ENCODE results near the gene ADGRL1. TPM values are rescaled to one million over a fixed set of nuclear protein-coding genes. Genes with fewer than 3 reads are reported as not detected.
"Not testable (repeated sequence)": the region's sequence is repeated elsewhere in the genome, so short reads cannot be mapped to it uniquely, and the experiment has no call there.

Gene ADGRL1
- total and polyA plus RNA-seq, 2 donors = 3.6 to 8.4 TPM

- Histone ChIP-seq H3K4me1 (ENCODE audit: control insufficient read depth in 2 of 2, insufficient read depth in 2 of 2, low read length in 2 of 2) (peaks cover 3 to 24% of the 10 kb centered on the region in 2 donors), H3K9me3 (ENCODE audit: control insufficient read depth in 2 of 2, insufficient read depth in 1 of 2, low read length in 1 of 2) (no peaks in the 10 kb centered on the region), H3K4me3 (ENCODE audit: low read length in 2 of 2) (peak overlapping the region; percentile 53 to 58), H3K36me3 (ENCODE audit: control insufficient read depth in 2 of 2, insufficient read depth in 2 of 2, low read length in 1 of 2) (no peaks in the 10 kb centered on the region), H3K27ac (ENCODE audit: low read depth in 1 of 2, low read length in 1 of 2) (peak overlapping the region; percentile 36 to 60), H3K27me3 (ENCODE audit: control insufficient read depth in 2 of 2, insufficient read depth in 1 of 2, low read length in 1 of 2) (peaks cover 0 to 14% of the 10 kb centered on the region in 2 donors)
- DNase-seq (ENCODE audit: low read depth in 6 of 9, low spot score in 9 of 9) = peak in 5 of 9 donors; percentile 26 to 68 (median 31)
- 2% methylated on average over 20 of the region's 20 CpGs for WGBS
Observed at GRCh38 chr19:14248578-14249011, 42.6 kb upstream of the ADGRL1 start.

GRCh38 chr19:14247548-14248471 lies 41.8 kb upstream of the ADGRL1 start:
- not testable (repeated sequence) for H3K9me3 ChIP-seq (ENCODE audit: control insufficient read depth in 2 of 2, insufficient read depth in 1 of 2, low read length in 1 of 2); H3K36me3 ChIP-seq (ENCODE audit: control insufficient read depth in 2 of 2, insufficient read depth in 2 of 2, low read length in 1 of 2)
- Histone ChIP-seq H3K27me3 (ENCODE audit: control insufficient read depth in 2 of 2, insufficient read depth in 1 of 2, low read length in 1 of 2) (peaks cover 0 to 14% of the 10 kb centered on the region in 2 donors), H3K4me1 (ENCODE audit: control insufficient read depth in 2 of 2, insufficient read depth in 2 of 2, low read length in 2 of 2) (peaks cover 3 to 24% of the 10 kb centered on the region in 2 donors), H3K4me3 (ENCODE audit: low read length in 2 of 2) (peak overlapping the region; percentile 53 to 58), H3K27ac (ENCODE audit: low read depth in 1 of 2, low read length in 1 of 2) (peak overlapping the region in 1 of 2 donors; percentile 47)
- peak in 5 of 9 donors; percentile 13 to 51 (median 21) for DNase-seq (ENCODE audit: low read depth in 6 of 9, low spot score in 9 of 9)
- WGBS = 7% methylated on average over 38 of the region's 38 CpGs

- DNase-seq (ENCODE audit: low read depth in 6 of 9, low spot score in 9 of 9); H3K4me3 ChIP-seq (ENCODE audit: low read length in 2 of 2); H3K9me3 ChIP-seq (ENCODE audit: control insufficient read depth in 2 of 2, insufficient read depth in 1 of 2, low read length in 1 of 2); H3K27ac ChIP-seq (ENCODE audit: low read depth in 1 of 2, low read length in 1 of 2); H3K36me3 ChIP-seq (ENCODE audit: control insufficient read depth in 2 of 2, insufficient read depth in 2 of 2, low read length in 1 of 2): not testable (repeated sequence)
- Histone ChIP-seq H3K4me1 (ENCODE audit: control insufficient read depth in 2 of 2, insufficient read depth in 2 of 2, low read length in 2 of 2) (peaks cover 3 to 24% of the 10 kb centered on the region in 2 donors), H3K27me3 (ENCODE audit: control insufficient read depth in 2 of 2, insufficient read depth in 1 of 2, low read length in 1 of 2) (peaks cover 0 to 14% of the 10 kb centered on the region in 2 donors)
- WGBS = 75% methylated on average over 6 of the region's 6 CpGs
Observed at GRCh38 chr19:14247205-14247547, 41.2 kb upstream of the ADGRL1 start.

- 95% methylated on average over 5 of the region's 5 CpGs for WGBS
- H3K4me1 ChIP-seq (ENCODE audit: control insufficient read depth in 2 of 2, insufficient read depth in 2 of 2, low read length in 2 of 2) = peaks cover 3 to 20% of the 10 kb centered on the region in 2 donors
- not testable (repeated sequence) for H3K4me3 ChIP-seq (ENCODE audit: low read length in 2 of 2); H3K27me3 ChIP-seq (ENCODE audit: control insufficient read depth in 2 of 2, insufficient read depth in 1 of 2, low read length in 1 of 2); DNase-seq (ENCODE audit: low read depth in 6 of 9, low spot score in 9 of 9); H3K36me3 ChIP-seq (ENCODE audit: control insufficient read depth in 2 of 2, insufficient read depth in 2 of 2, low read length in 1 of 2); H3K27ac ChIP-seq (ENCODE audit: low read depth in 1 of 2, low read length in 1 of 2); H3K9me3 ChIP-seq (ENCODE audit: control insufficient read depth in 2 of 2, insufficient read depth in 1 of 2, low read length in 1 of 2)
Observed at GRCh38 chr19:14244393-14244792, 38.4 kb upstream of the ADGRL1 start.

- H3K27me3 ChIP-seq (ENCODE audit: control insufficient read depth in 2 of 2, insufficient read depth in 1 of 2, low read length in 1 of 2); H3K36me3 ChIP-seq (ENCODE audit: control insufficient read depth in 2 of 2, insufficient read depth in 2 of 2, low read length in 1 of 2); H3K4me3 ChIP-seq (ENCODE audit: low read length in 2 of 2); H3K27ac ChIP-seq (ENCODE audit: low read depth in 1 of 2, low read length in 1 of 2); DNase-seq (ENCODE audit: low read depth in 6 of 9, low spot score in 9 of 9); H3K9me3 ChIP-seq (ENCODE audit: control insufficient read depth in 2 of 2, insufficient read depth in 1 of 2, low read length in 1 of 2): not testable (repeated sequence)
- H3K4me1 ChIP-seq (ENCODE audit: control insufficient read depth in 2 of 2, insufficient read depth in 2 of 2, low read length in 2 of 2) = peaks cover 3 to 13% of the 10 kb centered on the region in 2 donors
- 98% methylated on average over 12 of the region's 12 CpGs for WGBS
Observed at GRCh38 chr19:14243718-14244117, 37.7 kb upstream of the ADGRL1 start.

GRCh38 chr19:14237014-14237941 lies 31.3 kb upstream of the ADGRL1 start:
- H3K36me3 ChIP-seq (ENCODE audit: control insufficient read depth in 2 of 2, insufficient read depth in 2 of 2, low read length in 1 of 2) = no peaks in the 10 kb centered on the region
- H3K27me3 ChIP-seq (ENCODE audit: control insufficient read depth in 2 of 2, insufficient read depth in 1 of 2, low read length in 1 of 2) = no peaks in the 10 kb centered on the region
- no peaks in the 10 kb centered on the region for H3K4me1 ChIP-seq (ENCODE audit: control insufficient read depth in 2 of 2, insufficient read depth in 2 of 2, low read length in 2 of 2)
- no peak overlapping the region for H3K4me3 ChIP-seq (ENCODE audit: low read length in 2 of 2)
- H3K27ac ChIP-seq (ENCODE audit: low read depth in 1 of 2, low read length in 1 of 2) = no peak overlapping the region
- 76% methylated on average over 5 of the region's 5 CpGs for WGBS
- DNase-seq (ENCODE audit: low read depth in 6 of 9, low spot score in 9 of 9) = no peak
- peaks cover 3% of the 10 kb centered on the region in 2 donors for H3K9me3 ChIP-seq (ENCODE audit: control insufficient read depth in 2 of 2, insufficient read depth in 1 of 2, low read length in 1 of 2)

- DNase-seq (ENCODE audit: low read depth in 6 of 9, low spot score in 9 of 9); H3K27ac ChIP-seq (ENCODE audit: low read depth in 1 of 2, low read length in 1 of 2); H3K9me3 ChIP-seq (ENCODE audit: control insufficient read depth in 2 of 2, insufficient read depth in 1 of 2, low read length in 1 of 2); H3K27me3 ChIP-seq (ENCODE audit: control insufficient read depth in 2 of 2, insufficient read depth in 1 of 2, low read length in 1 of 2); H3K36me3 ChIP-seq (ENCODE audit: control insufficient read depth in 2 of 2, insufficient read depth in 2 of 2, low read length in 1 of 2); H3K4me3 ChIP-seq (ENCODE audit: low read length in 2 of 2); H3K4me1 ChIP-seq (ENCODE audit: control insufficient read depth in 2 of 2, insufficient read depth in 2 of 2, low read length in 2 of 2): not testable (repeated sequence)
- WGBS = 93% methylated on average over 4 of the region's 4 CpGs
Observed at GRCh38 chr19:14232945-14233344, 27.0 kb upstream of the ADGRL1 start.

GRCh38 chr19:14228446-14229071 lies 22.6 kb upstream of the ADGRL1 start:
- H3K9me3 ChIP-seq (ENCODE audit: control insufficient read depth in 2 of 2, insufficient read depth in 1 of 2, low read length in 1 of 2); H3K27me3 ChIP-seq (ENCODE audit: control insufficient read depth in 2 of 2, insufficient read depth in 1 of 2, low read length in 1 of 2); DNase-seq (ENCODE audit: low read depth in 6 of 9, low spot score in 9 of 9); H3K27ac ChIP-seq (ENCODE audit: low read depth in 1 of 2, low read length in 1 of 2); H3K4me1 ChIP-seq (ENCODE audit: control insufficient read depth in 2 of 2, insufficient read depth in 2 of 2, low read length in 2 of 2); H3K4me3 ChIP-seq (ENCODE audit: low read length in 2 of 2); H3K36me3 ChIP-seq (ENCODE audit: control insufficient read depth in 2 of 2, insufficient read depth in 2 of 2, low read length in 1 of 2): not testable (repeated sequence)
- 21% methylated on average over 15 of the region's 17 CpGs for WGBS

Data from thymus (tissue), 11 donors.